Neural cell (in vitro differentiated cells): ENCODE results near the gene SLC44A1.

Experiments
- EP300 ChIP-seq: fragments of 450-650 bp; conservative IDR thresholded peaks from 2 replicates; pipeline ENCODE4 v1.6.1; 2014; ENCODE audit warnings: antibody characterized with exemption, mild to moderate bottlenecking, moderate library complexity; ENCODE audit not compliant: poor library complexity, severe bottlenecking
- EZH2 ChIP-seq: fragments of 200-600, 300-800 bp; shearing (Covaris generic), sonication (generic); IDR thresholded peaks from 2 replicates; pipeline ENCODE4 v1.6.1; 2014; ENCODE audit warnings: antibody characterized with exemption, low read length, borderline replicate concordance, mild to moderate bottlenecking; ENCODE audit not compliant: insufficient read depth, poor library complexity, severe bottlenecking
- MXI1 ChIP-seq: fragments of 450-650 bp; conservative IDR thresholded peaks from 2 replicates; pipeline ENCODE4 v1.6.1; 2014; ENCODE audit warnings: antibody characterized with exemption, mild to moderate bottlenecking; ENCODE audit not compliant: poor library complexity, severe bottlenecking
- POLR2AphosphoS5 ChIP-seq: IDR thresholded peaks from 2 replicates; pipeline ENCODE4 v1.6.1; 2012
- TAF1 ChIP-seq: IDR thresholded peaks from 2 replicates; pipeline ENCODE4 v1.6.1; 2012; ENCODE audit warnings: low read depth
- TF ChIP-seq, protein P1 (sequence below): fragments of 450-650 bp; IDR thresholded peaks from 2 replicates; pipeline ENCODE4 v1.5.1; 2014; ENCODE audit warnings: antibody characterized with exemption, mild to moderate bottlenecking, moderate library complexity; ENCODE audit not compliant: poor library complexity, severe bottlenecking
- TF ChIP-seq, protein P2 (sequence below): IDR thresholded peaks from 2 replicates; pipeline ENCODE4 v1.6.1; 2012; ENCODE audit warnings: borderline replicate concordance

DNA sequence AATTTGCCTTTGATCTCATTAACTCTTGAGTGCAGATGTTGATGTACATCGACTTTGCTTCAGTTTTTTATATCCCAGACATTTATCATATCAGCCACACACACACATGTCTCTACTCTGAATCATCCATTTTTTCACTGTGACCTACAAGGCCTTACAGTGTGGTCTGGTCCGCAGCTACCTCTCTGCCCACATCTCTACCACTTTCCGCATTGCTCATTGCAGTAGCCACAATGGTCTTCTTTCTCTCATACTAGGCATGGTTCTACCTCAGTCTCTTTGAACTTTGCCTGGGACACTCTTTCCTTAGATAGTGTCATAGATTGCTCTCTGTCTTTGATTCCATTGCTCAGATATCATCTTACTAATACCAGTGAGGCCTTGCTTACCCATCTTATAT, 115.4 kb downstream of the SLC44A1 start:
- TF ChIP-seq, protein P1, sequence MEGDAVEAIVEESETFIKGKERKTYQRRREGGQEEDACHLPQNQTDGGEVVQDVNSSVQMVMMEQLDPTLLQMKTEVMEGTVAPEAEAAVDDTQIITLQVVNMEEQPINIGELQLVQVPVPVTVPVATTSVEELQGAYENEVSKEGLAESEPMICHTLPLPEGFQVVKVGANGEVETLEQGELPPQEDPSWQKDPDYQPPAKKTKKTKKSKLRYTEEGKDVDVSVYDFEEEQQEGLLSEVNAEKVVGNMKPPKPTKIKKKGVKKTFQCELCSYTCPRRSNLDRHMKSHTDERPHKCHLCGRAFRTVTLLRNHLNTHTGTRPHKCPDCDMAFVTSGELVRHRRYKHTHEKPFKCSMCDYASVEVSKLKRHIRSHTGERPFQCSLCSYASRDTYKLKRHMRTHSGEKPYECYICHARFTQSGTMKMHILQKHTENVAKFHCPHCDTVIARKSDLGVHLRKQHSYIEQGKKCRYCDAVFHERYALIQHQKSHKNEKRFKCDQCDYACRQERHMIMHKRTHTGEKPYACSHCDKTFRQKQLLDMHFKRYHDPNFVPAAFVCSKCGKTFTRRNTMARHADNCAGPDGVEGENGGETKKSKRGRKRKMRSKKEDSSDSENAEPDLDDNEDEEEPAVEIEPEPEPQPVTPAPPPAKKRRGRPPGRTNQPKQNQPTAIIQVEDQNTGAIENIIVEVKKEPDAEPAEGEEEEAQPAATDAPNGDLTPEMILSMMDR = no peak
- TF ChIP-seq EP300 (no peak), TAF1 (no peak), POLR2AphosphoS5 (no peak), MXI1 (no peak), EZH2 (no peak)
- TF ChIP-seq, protein P2, sequence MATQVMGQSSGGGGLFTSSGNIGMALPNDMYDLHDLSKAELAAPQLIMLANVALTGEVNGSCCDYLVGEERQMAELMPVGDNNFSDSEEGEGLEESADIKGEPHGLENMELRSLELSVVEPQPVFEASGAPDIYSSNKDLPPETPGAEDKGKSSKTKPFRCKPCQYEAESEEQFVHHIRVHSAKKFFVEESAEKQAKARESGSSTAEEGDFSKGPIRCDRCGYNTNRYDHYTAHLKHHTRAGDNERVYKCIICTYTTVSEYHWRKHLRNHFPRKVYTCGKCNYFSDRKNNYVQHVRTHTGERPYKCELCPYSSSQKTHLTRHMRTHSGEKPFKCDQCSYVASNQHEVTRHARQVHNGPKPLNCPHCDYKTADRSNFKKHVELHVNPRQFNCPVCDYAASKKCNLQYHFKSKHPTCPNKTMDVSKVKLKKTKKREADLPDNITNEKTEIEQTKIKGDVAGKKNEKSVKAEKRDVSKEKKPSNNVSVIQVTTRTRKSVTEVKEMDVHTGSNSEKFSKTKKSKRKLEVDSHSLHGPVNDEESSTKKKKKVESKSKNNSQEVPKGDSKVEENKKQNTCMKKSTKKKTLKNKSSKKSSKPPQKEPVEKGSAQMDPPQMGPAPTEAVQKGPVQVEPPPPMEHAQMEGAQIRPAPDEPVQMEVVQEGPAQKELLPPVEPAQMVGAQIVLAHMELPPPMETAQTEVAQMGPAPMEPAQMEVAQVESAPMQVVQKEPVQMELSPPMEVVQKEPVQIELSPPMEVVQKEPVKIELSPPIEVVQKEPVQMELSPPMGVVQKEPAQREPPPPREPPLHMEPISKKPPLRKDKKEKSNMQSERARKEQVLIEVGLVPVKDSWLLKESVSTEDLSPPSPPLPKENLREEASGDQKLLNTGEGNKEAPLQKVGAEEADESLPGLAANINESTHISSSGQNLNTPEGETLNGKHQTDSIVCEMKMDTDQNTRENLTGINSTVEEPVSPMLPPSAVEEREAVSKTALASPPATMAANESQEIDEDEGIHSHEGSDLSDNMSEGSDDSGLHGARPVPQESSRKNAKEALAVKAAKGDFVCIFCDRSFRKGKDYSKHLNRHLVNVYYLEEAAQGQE = no peak
